CD4-positive, alpha-beta T cell treated with Interleukin-2 at 100 ng/mL for 4 hours (primary cell): Measurements from ENCODE around the gene PPP3CA.
"Not testable (repeated sequence)": the region's sequence is repeated elsewhere in the genome, so short reads cannot be mapped to it uniquely, and the experiment has no call there.

Experiments used
- DNase-seq: peaks from one replicate; pipeline ENCODE4 v3.0.0-alpha.2; 2020; ENCODE audit warnings: low spot score

The PPP3CA gene

GRCh38 chr4:101101072-101101471, 246.3 kb downstream of the PPP3CA start:
- no peak for DNase-seq

- DNase-seq = no peak
Measured at GRCh38 chr4:101098666-101099400, 248.5 kb downstream of the PPP3CA start.

- not testable (repeated sequence) for DNase-seq
Measured at GRCh38 chr4:101092609-101093008, 254.7 kb downstream of the PPP3CA start.

GRCh38 chr4:101089168-101089567, 258.2 kb downstream of the PPP3CA start:
- DNase-seq = no peak

- DNase-seq = no peak
Measured at GRCh38 chr4:101086801-101087586, 260.3 kb downstream of the PPP3CA start.

- DNase-seq = no peak
Measured at GRCh38 chr4:101083131-101083530, 264.2 kb downstream of the PPP3CA start.

- no peak for DNase-seq
Measured at GRCh38 chr4:101081695-101082369, 265.5 kb downstream of the PPP3CA start.

GRCh38 chr4:101081166-101081565, 266.2 kb downstream of the PPP3CA start:
- DNase-seq = no peak

GRCh38 chr4:101078950-101079349, 268.4 kb downstream of the PPP3CA start:
- no peak for DNase-seq

GRCh38 chr4:101076032-101076431, 271.3 kb downstream of the PPP3CA start:
- DNase-seq = no peak

GRCh38 chr4:101075536-101075935, 271.8 kb downstream of the PPP3CA start:
- no peak for DNase-seq

- DNase-seq = no peak
Measured at GRCh38 chr4:101074326-101074725, 273.0 kb downstream of the PPP3CA start.

GRCh38 chr4:101071241-101071640, 276.1 kb downstream of the PPP3CA start:
- no peak for DNase-seq

- no peak for DNase-seq
Measured at GRCh38 chr4:101068115-101068514, 279.2 kb downstream of the PPP3CA start.

GRCh38 chr4:101067383-101067782, 279.9 kb downstream of the PPP3CA start:
- DNase-seq = no peak

- no peak for DNase-seq
Measured at GRCh38 chr4:101066626-101067170, 280.6 kb downstream of the PPP3CA start.

- DNase-seq = no peak
Measured at GRCh38 chr4:101065935-101066485, 281.3 kb downstream of the PPP3CA start.

- DNase-seq = no peak
Measured at GRCh38 chr4:101065346-101065745, 282.0 kb downstream of the PPP3CA start.

- no peak for DNase-seq
Measured at GRCh38 chr4:101064541-101065180, 282.7 kb downstream of the PPP3CA start.

GRCh38 chr4:101055392-101055791, 291.9 kb downstream of the PPP3CA start:
- no peak for DNase-seq

GRCh38 chr4:101050837-101051205, 296.5 kb downstream of the PPP3CA start:
- no peak for DNase-seq
